Measurements from ENCODE around the gene IGF2BP2.

DNA sequence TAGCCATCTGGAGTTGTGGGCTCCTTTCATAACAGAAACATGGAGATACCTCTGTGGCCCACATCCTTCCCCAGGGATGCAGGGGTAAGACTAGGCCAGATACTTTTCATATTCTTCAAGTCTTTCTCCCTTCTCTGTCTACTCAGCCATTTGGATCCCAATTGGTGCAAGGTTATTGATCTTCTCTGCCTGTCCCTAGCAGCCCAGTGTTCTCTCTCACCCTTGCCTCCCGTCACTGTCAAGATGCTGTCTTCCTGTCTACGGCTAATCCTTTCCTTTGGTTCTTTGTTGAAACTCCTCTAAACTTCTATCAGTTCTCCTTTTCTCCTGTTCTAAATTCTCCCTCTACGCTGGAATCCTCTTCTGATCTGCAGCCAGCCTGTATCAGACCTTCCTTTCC, 187.5 kb downstream of the IGF2BP2 start:
- TF ChIP-seq, protein P1, sequence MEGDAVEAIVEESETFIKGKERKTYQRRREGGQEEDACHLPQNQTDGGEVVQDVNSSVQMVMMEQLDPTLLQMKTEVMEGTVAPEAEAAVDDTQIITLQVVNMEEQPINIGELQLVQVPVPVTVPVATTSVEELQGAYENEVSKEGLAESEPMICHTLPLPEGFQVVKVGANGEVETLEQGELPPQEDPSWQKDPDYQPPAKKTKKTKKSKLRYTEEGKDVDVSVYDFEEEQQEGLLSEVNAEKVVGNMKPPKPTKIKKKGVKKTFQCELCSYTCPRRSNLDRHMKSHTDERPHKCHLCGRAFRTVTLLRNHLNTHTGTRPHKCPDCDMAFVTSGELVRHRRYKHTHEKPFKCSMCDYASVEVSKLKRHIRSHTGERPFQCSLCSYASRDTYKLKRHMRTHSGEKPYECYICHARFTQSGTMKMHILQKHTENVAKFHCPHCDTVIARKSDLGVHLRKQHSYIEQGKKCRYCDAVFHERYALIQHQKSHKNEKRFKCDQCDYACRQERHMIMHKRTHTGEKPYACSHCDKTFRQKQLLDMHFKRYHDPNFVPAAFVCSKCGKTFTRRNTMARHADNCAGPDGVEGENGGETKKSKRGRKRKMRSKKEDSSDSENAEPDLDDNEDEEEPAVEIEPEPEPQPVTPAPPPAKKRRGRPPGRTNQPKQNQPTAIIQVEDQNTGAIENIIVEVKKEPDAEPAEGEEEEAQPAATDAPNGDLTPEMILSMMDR (IDR thresholded peaks at IDR 0.05), result no peak
- TF ChIP-seq EZH2 (IDR thresholded peaks at IDR 0.05) (no peak), EZH2phosphoT487 (IDR thresholded peaks at IDR 0.05) (no peak)
